Astrocyte (in vitro differentiated cells and primary cell): ENCODE data around the gene ASCC2.

Experiments used
- CTCF ChIP-seq: IDR thresholded peaks from 2 replicates; pipeline ENCODE4 v1.5.1; 2011; ENCODE audit warnings: low read depth, mild to moderate bottlenecking, inconsistent platforms, low read length, moderate library complexity; ENCODE audit not compliant: insufficient read depth
- EZH2 ChIP-seq: IDR thresholded peaks from 2 replicates; pipeline ENCODE4 v1.6.1; 2012; ENCODE audit warnings: mild to moderate bottlenecking, low read length, inconsistent platforms; ENCODE audit not compliant: insufficient read depth

- no peak for TF ChIP-seq CTCF
- TF ChIP-seq EZH2, result no peak
These were observed 6.1 kb downstream of the ASCC2 start for GRCh38 chr22:29831958-29832357.
